ENCODE measurements around the gene NELFB.
"Not testable (repeated sequence)": the region's sequence is repeated elsewhere in the genome, so short reads cannot be mapped to it uniquely, and the experiment has no call there.

The NELFB gene

GRCh38 chr9:137247135-137247915, 7.8 kb upstream of the NELFB start:
- no peak for DNase-seq (ENCODE audit: low spot score)

- no peak for DNase-seq (ENCODE audit: low spot score)
These were observed 7.3 kb upstream of the NELFB start for GRCh38 chr9:137247916-137248175.

GRCh38 chr9:137250329-137251193, 4.6 kb upstream of the NELFB start:
- DNase-seq (ENCODE audit: low spot score) = no peak

- DNase-seq (ENCODE audit: low spot score) = no peak
These were observed 4.0 kb upstream of the NELFB start, which contains the start of gene STPG3 for GRCh38 chr9:137251194-137251461. STPG3 (plus strand) TSS chr9:137251286; CDS start chr9:137251287, 1 bp downstream.

- no peak for DNase-seq (ENCODE audit: low spot score)
These were observed 3.4 kb upstream of the NELFB start for GRCh38 chr9:137251490-137252268.

GRCh38 chr9:137252555-137253506, 2.3 kb upstream of the NELFB start:
- DNase-seq (ENCODE audit: low spot score) = no peak

GRCh38 chr9:137253717-137254623, 1.2 kb upstream of the NELFB start:
- no peak for DNase-seq (ENCODE audit: low spot score)

GRCh38 chr9:137255448-137256114, 454 bp downstream of the NELFB start:
- no peak for DNase-seq (ENCODE audit: low spot score)

GRCh38 chr9:137256362-137256761, 1.2 kb downstream of the NELFB start:
- DNase-seq (ENCODE audit: low spot score) = no peak

- no peak for DNase-seq (ENCODE audit: low spot score)
These were observed 1.7 kb downstream of the NELFB start for GRCh38 chr9:137256856-137257255.

GRCh38 chr9:137262173-137262908, 7.2 kb downstream of the NELFB start:
- not testable (repeated sequence) for DNase-seq (ENCODE audit: low spot score)

- DNase-seq (ENCODE audit: low spot score) = no peak
These were observed 7.8 kb downstream of the NELFB start for GRCh38 chr9:137262909-137263285.

GRCh38 chr9:137263506-137263905, 8.4 kb downstream of the NELFB start:
- DNase-seq (ENCODE audit: low spot score) = no peak

GRCh38 chr9:137264067-137264466, 8.9 kb downstream of the NELFB start:
- DNase-seq (ENCODE audit: low spot score) = no peak

- no peak for DNase-seq (ENCODE audit: low spot score)
These were observed 10.5 kb downstream of the NELFB start for GRCh38 chr9:137265496-137266161.

- DNase-seq (ENCODE audit: low spot score) = no peak
These were observed 11.0 kb downstream of the NELFB start for GRCh38 chr9:137266162-137266527.

- DNase-seq (ENCODE audit: low spot score) = no peak
These were observed 11.7 kb downstream of the NELFB start for GRCh38 chr9:137266585-137267453.

GRCh38 chr9:137267933-137268355, 12.8 kb downstream of the NELFB start:
- no peak for DNase-seq (ENCODE audit: low spot score)

All from CD4-positive, alpha-beta T cell treated with Interleukin-15 for 4 hours (primary cell).